Parathyroid adenoma (tissue), 2 donors: ENCODE measurements around the gene CELSR2.

Experiments used
- H2AFZ ChIP-seq: fragments of 300-600 bp; sonication (generic); one replicate; pipeline ENCODE4 v1.7.0; 2017; ENCODE audit warnings: antibody characterized with exemption, mild to moderate bottlenecking
- H3K27ac ChIP-seq: fragments of 300-600 bp; sonication (generic); one replicate; pipeline ENCODE4 v1.7.0; 2017
- H3K27me3 ChIP-seq: fragments of 300-600 bp; sonication (generic); one replicate; pipeline ENCODE4 v1.7.0; 2017; ENCODE audit warnings: low read length; ENCODE audit not compliant: control insufficient read depth, insufficient read depth
- H3K36me3 ChIP-seq: fragments of 300-600 bp; sonication (generic); one replicate; pipeline ENCODE4 v1.7.0; 2017; ENCODE audit warnings: low read length; ENCODE audit not compliant: control insufficient read depth, insufficient read depth
- H3K4me1 ChIP-seq: fragments of 300-600 bp; sonication (generic); one replicate; pipeline ENCODE4 v1.7.0; 2017; ENCODE audit warnings: control low read depth
- H3K4me2 ChIP-seq: fragments of 300-600 bp; sonication (generic); one replicate; pipeline ENCODE4 v1.7.0; 2017; ENCODE audit warnings: low read length
- H3K4me3 ChIP-seq: fragments of 300-600 bp; sonication (generic); one replicate; pipeline ENCODE4 v1.7.0; 2017; ENCODE audit warnings: low read depth, low read length
- H3K79me2 ChIP-seq: fragments of 300-600 bp; sonication (generic); one replicate; pipeline ENCODE4 v1.7.0; 2017; ENCODE audit warnings: control low read depth
- H3K9ac ChIP-seq: fragments of 300-600 bp; sonication (generic); one replicate; pipeline ENCODE4 v1.7.0; 2017; ENCODE audit warnings: mild to moderate bottlenecking
- H3K9me3 ChIP-seq: fragments of 300-600 bp; sonication (generic); one replicate; pipeline ENCODE4 v1.7.0; 2017; ENCODE audit warnings: low read length; ENCODE audit not compliant: control insufficient read depth
- CTCF ChIP-seq: fragments of 300-600 bp; sonication (generic); IDR thresholded peaks from one replicate; pipeline ENCODE4 v1.7.0; 2017; ENCODE audit warnings: antibody characterized with exemption, mild to moderate bottlenecking
- donor health status: primary hyperparathyroidism.

CELSR2 gene

DNA sequence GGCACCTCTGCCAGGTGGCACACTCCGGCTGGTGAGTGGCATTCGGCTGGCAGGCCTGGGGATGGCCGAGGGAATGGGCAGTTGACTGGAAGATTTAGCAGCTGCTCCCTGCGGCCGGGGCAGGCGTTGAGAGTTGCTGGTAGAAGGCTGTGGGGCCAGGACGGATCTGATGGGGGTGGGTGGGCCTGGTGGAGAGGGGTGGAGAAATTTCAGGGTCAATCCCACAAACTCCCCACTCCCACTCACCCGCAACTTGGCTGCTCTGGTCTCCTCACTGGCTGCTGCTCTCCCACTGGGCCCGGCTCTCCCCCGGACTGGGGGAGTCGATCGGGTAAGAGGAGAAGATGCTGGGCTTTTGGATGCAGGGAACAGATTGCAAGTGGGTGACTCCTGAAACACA, 31.5 kb downstream of the CELSR2 start:
- Histone ChIP-seq H3K4me2 (no peak overlapping the region), H3K4me1 (peaks cover 3% of the 10 kb centered on the region), H3K4me3 (no peak overlapping the region), H3K9ac (no peak overlapping the region), H3K36me3 (no peaks in the 10 kb centered on the region), H3K9me3 (no peaks in the 10 kb centered on the region), H3K27me3 (no peaks in the 10 kb centered on the region), H3K27ac (no peak overlapping the region), H3K79me2 (no peaks in the 10 kb centered on the region), H2AFZ (no peak overlapping the region)
- no peak for TF ChIP-seq CTCF

DNA sequence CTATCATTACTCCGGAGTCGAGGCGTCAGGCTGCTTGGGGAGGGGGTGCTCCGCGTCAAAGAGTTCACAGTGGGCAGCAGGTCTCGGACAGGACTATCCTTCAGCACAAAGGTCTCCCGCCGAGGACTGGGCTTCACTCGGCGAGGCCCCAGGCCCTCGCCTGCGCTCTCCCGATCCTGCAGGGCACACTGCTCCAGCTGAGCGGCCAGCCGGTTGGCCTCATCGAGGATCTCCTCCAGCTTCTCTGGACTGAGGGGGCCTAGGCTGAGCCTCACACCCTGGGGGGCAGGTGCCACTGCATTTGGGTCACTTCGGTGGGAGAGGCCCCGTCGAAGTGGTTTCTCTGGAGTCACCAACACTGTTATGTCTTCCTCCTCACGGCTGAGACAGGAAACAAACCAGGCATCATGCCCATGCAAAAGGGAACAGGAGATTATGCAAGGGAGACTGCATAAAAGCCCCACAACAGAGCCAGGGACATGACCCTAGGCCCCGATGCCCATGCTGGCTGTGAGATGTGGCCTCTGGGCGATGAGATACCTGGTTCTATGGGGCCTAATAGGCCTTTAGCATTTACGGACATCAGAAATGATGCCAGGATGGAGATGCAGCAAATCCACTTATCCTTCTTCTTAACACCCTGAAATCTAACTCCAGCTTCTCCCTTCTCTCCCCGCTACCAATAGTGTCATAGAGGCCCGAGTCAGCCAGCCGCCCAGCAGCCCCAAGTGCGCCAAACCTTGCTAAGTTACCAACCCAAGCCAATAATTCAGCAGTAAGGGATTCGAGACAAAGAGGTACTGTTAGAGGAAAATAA, 32.5 kb downstream of the CELSR2 start:
- Histone ChIP-seq H3K27me3 (no peaks in the 10 kb centered on the region), H3K27ac (no peak overlapping the region), H3K4me1 (peaks cover 3% of the 10 kb centered on the region), H3K36me3 (no peaks in the 10 kb centered on the region), H3K4me3 (no peak overlapping the region), H3K9ac (no peak overlapping the region), H3K9me3 (no peaks in the 10 kb centered on the region), H3K79me2 (no peaks in the 10 kb centered on the region), H2AFZ (no peak overlapping the region), H3K4me2 (peak overlapping the region; percentile 99)
- no peak for TF ChIP-seq CTCF

DNA sequence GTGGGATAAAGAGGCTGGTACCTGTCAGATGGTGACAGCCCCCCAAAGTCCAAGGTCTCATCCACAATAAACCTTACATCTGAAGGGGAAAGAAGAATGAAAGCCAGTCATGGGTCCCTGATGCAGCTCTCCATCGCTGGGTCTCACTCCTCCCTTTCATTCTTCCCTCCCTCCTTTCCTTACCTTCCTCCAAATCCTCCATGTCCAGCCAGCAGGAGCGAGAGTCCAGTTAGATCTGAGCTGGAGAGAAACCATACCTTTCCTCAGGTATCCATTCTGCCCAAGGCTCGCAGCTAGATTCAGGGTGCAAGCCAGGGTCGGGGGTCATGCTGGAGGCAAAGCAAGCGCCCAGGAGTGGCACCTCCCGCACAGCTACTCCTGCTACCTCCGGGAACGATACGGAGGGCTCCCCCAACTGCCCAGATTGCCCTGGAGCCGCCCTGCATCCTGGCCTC, 33.2 kb downstream of the CELSR2 start:
- Histone ChIP-seq H3K27me3 (no peaks in the 10 kb centered on the region), H3K4me1 (no peaks in the 10 kb centered on the region), H3K79me2 (no peaks in the 10 kb centered on the region), H3K4me2 (peak overlapping the region; percentile 99), H3K4me3 (peak overlapping the region; percentile 73), H3K27ac (no peak overlapping the region), H3K9me3 (no peaks in the 10 kb centered on the region), H3K36me3 (no peaks in the 10 kb centered on the region), H2AFZ (peak overlapping the region; percentile 89), H3K9ac (no peak overlapping the region)
- no peak for TF ChIP-seq CTCF

- TF ChIP-seq CTCF = peak; percentile 45
- H3K36me3 ChIP-seq = no peaks in the 10 kb centered on the region
- H3K4me1 ChIP-seq = no peaks in the 10 kb centered on the region
- H3K9me3 ChIP-seq = no peaks in the 10 kb centered on the region
- peak within 1 kb of the TSS; percentile 73 for H3K4me3 ChIP-seq
- peak within 1 kb of the TSS; percentile 89 for H2AFZ ChIP-seq
- H3K79me2 ChIP-seq = no peaks in the 10 kb centered on the region
- no peaks in the 10 kb centered on the region for H3K27me3 ChIP-seq
- H3K9ac ChIP-seq = peak within 1 kb of the TSS; percentile 11
- H3K27ac ChIP-seq = peak within 1 kb of the TSS; percentile 79
- peak within 1 kb of the TSS; percentile 99 for H3K4me2 ChIP-seq
Observed at GRCh38 chr1:109282952-109283747, 33.8 kb downstream of the CELSR2 start, which contains the start of gene PSRC1. TSS of gene PSRC1 (minus strand) at chr1:109283145.
